GM23248 (cell line): ENCODE data around the gene RPL41.

Experiments used
- EZH2 ChIP-seq: fragments of 200-600 bp; sonication (generic); IDR thresholded peaks from 2 replicates; pipeline ENCODE4 v1.6.1; 2018; ENCODE audit warnings: antibody characterized with exemption, mild to moderate bottlenecking; ENCODE audit not compliant: insufficient read depth, poor library complexity, severe bottlenecking
- EZH2phosphoT487 ChIP-seq: fragments of 200-600 bp; sonication (generic); IDR thresholded peaks from 2 replicates; pipeline ENCODE4 v1.6.1; 2018; ENCODE audit warnings: antibody characterized with exemption, moderate library complexity, mild to moderate bottlenecking, low read depth; ENCODE audit not compliant: insufficient read depth

GRCh38 chr12:56163533-56164344 is 47.3 kb downstream of the RPL41 start:
- no peak for TF ChIP-seq EZH2phosphoT487
- no peak for TF ChIP-seq EZH2
